ENCODE measurements around the gene HACE1.

HACE1 gene

GRCh38 chr6:104686550-104687175, 173.1 kb downstream of the HACE1 start:
- DNase-seq, result no peak

GRCh38 chr6:104685871-104686549, 173.7 kb downstream of the HACE1 start:
- DNase-seq, result no peak

GRCh38 chr6:104684911-104685415, 174.8 kb downstream of the HACE1 start:
- DNase-seq, result no peak

- no peak for DNase-seq
Observed at GRCh38 chr6:104683809-104684208, 175.9 kb downstream of the HACE1 start.

GRCh38 chr6:104682722-104683643, 176.7 kb downstream of the HACE1 start:
- peak; percentile 58 for DNase-seq

GRCh38 chr6:104680539-104680938, 179.2 kb downstream of the HACE1 start:
- no peak for DNase-seq

GRCh38 chr6:104679971-104680370, 179.7 kb downstream of the HACE1 start:
- DNase-seq, result no peak
